ENCODE data around the gene CSTPP1. TPM values are rescaled to one million over a fixed set of nuclear protein-coding genes. Genes with fewer than 3 reads are reported as not detected.
A peak's percentile ranks its signal among the peaks of the same experiment; 100 is the strongest.

The CSTPP1 gene
- polyA plus RNA-seq, 1 donor from 2014 or later = 46.4 TPM

- Histone ChIP-seq H3K9ac (ENCODE audit: low read length) (no peak within 1 kb of the TSS), H3K36me3 (ENCODE audit: insufficient read depth, low read length) (no peaks in the 10 kb centered on the region), H3K4me2 (ENCODE audit: low read length) (peak within 1 kb of the TSS; percentile 29), H4K20me1 (ENCODE audit: insufficient read depth) (no peaks in the 10 kb centered on the region), H3K9me2 (ENCODE audit: insufficient read depth, low read length) (no peaks in the 10 kb centered on the region), H3K27ac (ENCODE audit: low read length) (no peak within 1 kb of the TSS), H3K4me3 (ENCODE audit: low read length) (peak within 1 kb of the TSS; percentile 61), H3F3A (ENCODE audit: insufficient read depth, low read length, poor library complexity, severe bottlenecking) (no peaks in the 10 kb centered on the region), H2AFZ (ENCODE audit: low read depth, low read length) (no peak within 1 kb of the TSS), H3K79me2 (replicated peaks; ENCODE audit: insufficient read depth, low read length) (no peaks in the 10 kb centered on the region), H3K27me3 (ENCODE audit: insufficient read depth, low read depth, low read length) (peaks cover 50% of the 10 kb centered on the region), H3K9me3 (ENCODE audit: low read length) (no peaks in the 10 kb centered on the region)
- TF ChIP-seq EP300 (conservative IDR thresholded peaks at IDR 0.05; ENCODE audit: poor library complexity, severe bottlenecking) (no peak), MXI1 (conservative IDR thresholded peaks at IDR 0.05; ENCODE audit: poor library complexity, severe bottlenecking) (no peak), POLR2AphosphoS5 (IDR thresholded peaks at IDR 0.05) (no peak), REST (IDR thresholded peaks at IDR 0.05; ENCODE audit: borderline replicate concordance) (no peak), TAF1 (IDR thresholded peaks at IDR 0.05; ENCODE audit: low read depth) (no peak), RAD21 (conservative IDR thresholded peaks at IDR 0.05) (no peak), EZH2 (IDR thresholded peaks at IDR 0.05; ENCODE audit: borderline replicate concordance, insufficient read depth, low read length, poor library complexity, severe bottlenecking) (no peak)
Measured at GRCh38 chr11:47186076-47186699, 249.6 kb downstream of the CSTPP1 start, which contains the start of gene PACSIN3. TSS of gene PACSIN3 (minus strand) at chr11:47186434. CDS start at chr11:47182727, 3,707 bp downstream.

GRCh38 chr11:47186700-47187695 is 250.4 kb downstream of the CSTPP1 start:
- H3K9ac ChIP-seq (ENCODE audit: low read length) = no peak overlapping the region
- H3K27ac ChIP-seq (ENCODE audit: low read length) = no peak overlapping the region
- no peaks in the 10 kb centered on the region for H3K9me3 ChIP-seq (ENCODE audit: low read length)
- H4K20me1 ChIP-seq (ENCODE audit: insufficient read depth) = no peaks in the 10 kb centered on the region
- H3K4me2 ChIP-seq (ENCODE audit: low read length) = peak overlapping the region; percentile 29
- H2AFZ ChIP-seq (ENCODE audit: low read depth, low read length) = no peak overlapping the region
- no peaks in the 10 kb centered on the region for H3F3A ChIP-seq (ENCODE audit: insufficient read depth, low read length, poor library complexity, severe bottlenecking)
- H3K4me3 ChIP-seq (ENCODE audit: low read length) = peak overlapping the region; percentile 61
- TF ChIP-seq EZH2 (IDR thresholded peaks at IDR 0.05; ENCODE audit: borderline replicate concordance, insufficient read depth, low read length, poor library complexity, severe bottlenecking) (peak; percentile 28), REST (IDR thresholded peaks at IDR 0.05; ENCODE audit: borderline replicate concordance) (no peak)
- H3K27me3 ChIP-seq (ENCODE audit: insufficient read depth, low read depth, low read length) = peaks cover 50% of the 10 kb centered on the region
- no peaks in the 10 kb centered on the region for H3K9me2 ChIP-seq (ENCODE audit: insufficient read depth, low read length)
- no peaks in the 10 kb centered on the region for H3K79me2 ChIP-seq (replicated peaks; ENCODE audit: insufficient read depth, low read length)
- no peaks in the 10 kb centered on the region for H3K36me3 ChIP-seq (ENCODE audit: insufficient read depth, low read length)
